HCT116 (cell line): ENCODE measurements around the gene FBXO8. TPM values are rescaled to one million over a fixed set of nuclear protein-coding genes. Genes with fewer than 3 reads are reported as not detected.

Experiments
- ATAC-seq: fragments of 200-7000 bp; cut with Tn5 transposase; 2 replicates; pipeline ENCODE4 v1.9.1; 2020; ENCODE audit warnings: mild to moderate bottlenecking, moderate library complexity
- BruUV-seq: library from RNA; stranded (reverse); fragments of 400-500 nt; replicated peaks from 2 replicates; lab custom pipeline; 2021; lab: Mats Ljungman, UMichigan
- CTCF ChIA-PET: fragments of 300-600 bp; sonication (Branson Sonifier 250); formaldehyde crosslinking; loops from one replicate; lab custom pipeline; 2021; ENCODE audit warnings: antibody characterized with exemption; lab: Charles Lee
- POLR2A ChIA-PET: fragments of 300-600, 350-600 bp; sonication (Branson Sonifier 250); formaldehyde crosslinking; loops from one replicate; lab custom pipeline; 2021; ENCODE audit warnings: antibody characterized with exemption; lab: Charles Lee
- RAD21 ChIA-PET, 2 experiments: fragments of 300-600 bp; sonication (Branson Sonifier 250); formaldehyde crosslinking; loops; one replicate each; lab custom pipeline; 2023; ENCODE audit warnings: low total read pairs in 2 of 2; ENCODE audit not compliant: uncharacterized antibody in 2 of 2, unreplicated experiment in 2 of 2, low non-redundant PET in 1 of 2; lab: Charles Lee
- DNase-seq: peaks from one replicate; pipeline ENCODE4 v3.0.0-alpha.2; 2010; ENCODE audit warnings: low read depth, low spot score
- H2AFZ ChIP-seq: fragments of 200-600 bp; shearing (Covaris generic), sonication (generic); 2 replicates; pipeline ENCODE4 v1.6.1; 2017; ENCODE audit warnings: low read depth, mixed run types, mixed read lengths, antibody characterized with exemption, low read length; ENCODE audit not compliant: poor library complexity, severe bottlenecking
- H3K27ac ChIP-seq: 2 replicates; pipeline ENCODE4 v1.5.1; 2012; ENCODE audit warnings: low read depth, low read length
- H3K27me3 ChIP-seq: fragments of 200-600 bp; sonication (generic); 2 replicates; pipeline ENCODE4 v1.6.1; 2016; ENCODE audit warnings: mixed run types, low read length, mixed read lengths; ENCODE audit not compliant: insufficient read depth
- H3K36me3 ChIP-seq, 2 experiments: fragments of 200-500 bp in 1 of 2; fragments of 200-600 bp in 1 of 2; sonication (Bioruptor generic) in 1 of 2; sonication (generic) in 1 of 2; 2 replicates each; pipeline versions ENCODE4 v1.5.1 to v1.6.1; 2014 to 2016; ENCODE audit warnings: low read length in 2 of 2, inconsistent platforms in 1 of 2, mixed read lengths in 1 of 2, mixed run types in 1 of 2; ENCODE audit not compliant: insufficient read depth in 2 of 2, control insufficient read depth in 1 of 2
- H3K4me1 ChIP-seq, 2 experiments: fragments of 200-600 bp in 1 of 2; sonication (generic) in 1 of 2; 2 replicates each; pipeline versions ENCODE4 v1.5.1 to v1.6.1; 2012 to 2017; ENCODE audit warnings: low read length in 2 of 2, inconsistent platforms in 1 of 2, mild to moderate bottlenecking in 1 of 2, mixed read lengths in 1 of 2, mixed run types in 1 of 2, moderate library complexity in 1 of 2; ENCODE audit not compliant: insufficient read depth in 2 of 2, control insufficient read depth in 1 of 2
- H3K4me2 ChIP-seq: fragments of 200-600 bp; sonication (generic); 2 replicates; pipeline ENCODE4 v1.6.1; 2017; ENCODE audit warnings: mixed run types, low read length, mixed read lengths
- H3K4me3 ChIP-seq, 2 experiments: fragments of 200-600 bp in 1 of 2; sonication (generic) in 1 of 2; replicated peaks in 1 of 2; 2 replicates each; pipeline ENCODE4 v1.5.1; 2011 to 2016; ENCODE audit warnings: low read length in 2 of 2, control low read depth in 1 of 2, low read depth in 1 of 2, mild to moderate bottlenecking in 1 of 2, mixed read lengths in 1 of 2, mixed run types in 1 of 2
- H3K79me2 ChIP-seq: fragments of 200-600 bp; sonication (generic); 2 replicates; pipeline ENCODE4 v1.6.1; 2017; ENCODE audit warnings: mild to moderate bottlenecking, mixed run types, low read length, moderate library complexity, mixed read lengths; ENCODE audit not compliant: insufficient read depth
- H3K9ac ChIP-seq: fragments of 200-600 bp; sonication (generic); 2 replicates; pipeline ENCODE4 v1.6.1; 2016; ENCODE audit warnings: low read length, mixed read lengths
- H3K9me2 ChIP-seq: fragments of 200-600 bp; sonication (generic), shearing (Covaris generic); 2 replicates; pipeline ENCODE4 v1.6.1; 2017; ENCODE audit warnings: mixed run types, mild to moderate bottlenecking, moderate library complexity; ENCODE audit not compliant: insufficient read depth
- H3K9me3 ChIP-seq, 2 experiments: fragments of 200-500 bp in 1 of 2; fragments of 200-600 bp in 1 of 2; sonication (Bioruptor generic) in 1 of 2; sonication (generic) in 1 of 2; 2 replicates each; pipeline ENCODE4 v1.6.1; 2014 to 2017; ENCODE audit warnings: low read length in 2 of 2, mixed read lengths in 2 of 2, inconsistent platforms in 1 of 2, low read depth in 1 of 2, mild to moderate bottlenecking in 1 of 2, mixed run types in 1 of 2, moderate library complexity in 1 of 2; ENCODE audit not compliant: control insufficient read depth in 1 of 2, insufficient read depth in 1 of 2
- H4K20me1 ChIP-seq: fragments of 200-600 bp; sonication (generic), shearing (Covaris generic); 2 replicates; pipeline ENCODE4 v1.6.1; 2017; ENCODE audit warnings: mixed run types, mild to moderate bottlenecking, moderate library complexity; ENCODE audit not compliant: insufficient read depth
- CEBPB ChIP-seq: IDR thresholded peaks from 2 replicates; pipeline ENCODE4 v1.6.1; 2012; ENCODE audit warnings: low read depth
- ELF1 ChIP-seq: IDR thresholded peaks from 2 replicates; pipeline ENCODE4 v1.6.1; 2012; ENCODE audit warnings: low read depth, borderline replicate concordance
- EZH2phosphoT487 ChIP-seq: fragments of 200-600 bp; IDR thresholded peaks from 2 replicates; pipeline ENCODE4 v1.6.1; 2018; ENCODE audit warnings: antibody characterized with exemption, borderline replicate concordance
- REST ChIP-seq: IDR thresholded peaks from 2 replicates; pipeline ENCODE4 v1.6.1; 2012; ENCODE audit warnings: low read depth
- SIN3A ChIP-seq: IDR thresholded peaks from 2 replicates; pipeline ENCODE4 v1.6.1; 2012; ENCODE audit warnings: low read depth
- SRF ChIP-seq: IDR thresholded peaks from 2 replicates; pipeline ENCODE4 v1.6.1; 2012; ENCODE audit warnings: low read depth
- intact Hi-C: fragments of 100-400 bp; cut with micrococcal nuclease; formaldehyde crosslinking; loops from 2 replicates; pipeline ENCODE4 v1.10.0; 2022
- total RNA-seq: library from RNA; stranded (reverse); gene quantifications from one replicate; pipeline ENCODE4 v1.2.1, GENCODE V29; 2021; ENCODE audit not compliant: unreplicated experiment

FBXO8 gene
- total RNA-seq, 1 experiment from 2014 or later: 13.0 TPM

GRCh38 chr4:174207367-174207766 lies 76.1 kb downstream of the FBXO8 start:
- BruUV-seq: no TSS peak
- TF ChIP-seq CEBPB (no peak), REST (no peak), ELF1 (no peak), EZH2phosphoT487 (no peak), SIN3A (no peak), SRF (no peak)
- Histone ChIP-seq H3K27ac (no peak overlapping the region), H3K9ac (no peak overlapping the region), H3K4me1 (no peaks in the 10 kb centered on the region), H3K9me2 (no peaks in the 10 kb centered on the region), H3K36me3 (no peaks in the 10 kb centered on the region), H3K79me2 (no peaks in the 10 kb centered on the region), H3K9me3 (no peaks in the 10 kb centered on the region), H3K27me3 (peaks cover 14% of the 10 kb centered on the region), H4K20me1 (no peaks in the 10 kb centered on the region), H3K4me3 (no peak overlapping the region), H3K4me2 (no peak overlapping the region), H2AFZ (no peak overlapping the region)
- POLR2A ChIA-PET: no interaction called here
- ATAC-seq (no peak), DNase-seq (no peak)
- intact Hi-C loops: no loop called here
- RAD21 ChIA-PET: no interaction called here
- CTCF ChIA-PET: no interaction called here
